Thyroid gland (tissue), 4 donors: ENCODE data around the gene C10orf105. TPM values are rescaled to one million over a fixed set of nuclear protein-coding genes. Genes with fewer than 3 reads are reported as not detected.

Experiments used
- DNase-seq, 2 donors: peaks; one replicate each; pipeline ENCODE4 v3.0.0-alpha.2; 2019
- H3K27ac ChIP-seq, 3 donors: fragments of 200-600 bp; sonication (generic); 1 replicate in 2 of 3; 2 replicates in 1 of 3; pipeline ENCODE4 v1.5.1; 2016 to 2019; ENCODE audit warnings: mild to moderate bottlenecking in 1 of 3, moderate library complexity in 1 of 3
- H3K27me3 ChIP-seq: fragments of 200-600 bp; sonication (generic); one replicate; pipeline ENCODE4 v1.5.1; 2019
- H3K36me3 ChIP-seq, 2 donors: fragments of 200-600 bp; sonication (generic); one replicate each; pipeline ENCODE4 v1.5.1; 2016 to 2019
- H3K4me1 ChIP-seq, 2 donors: fragments of 200-600 bp; sonication (generic); one replicate each; pipeline ENCODE4 v1.5.1; 2017 to 2019
- H3K4me3 ChIP-seq, 3 donors: fragments of 200-600 bp; sonication (generic); replicated peaks in 1 of 3; 1 replicate in 2 of 3; 2 replicates in 1 of 3; pipeline ENCODE4 v1.5.1; 2016; ENCODE audit warnings: mild to moderate bottlenecking in 1 of 3
- H3K9me3 ChIP-seq: fragments of 200-600 bp; sonication (generic); one replicate; pipeline ENCODE4 v1.5.1; 2017
- POLR2A ChIP-seq, 2 donors: fragments of 450-650 bp; IDR thresholded peaks; one replicate each; pipeline ENCODE4 v1.6.1; 2017; ENCODE audit warnings: antibody characterized with exemption in 2 of 2, mild to moderate bottlenecking in 2 of 2, moderate library complexity in 1 of 2
- WGBS, 2 donors: methylation state at CpG; one replicate each; pipeline ENCODE4 v1.1.5; 2017; 5-methylcytosine and 5-hydroxymethylcytosine counted together
- intact Hi-C: fragments of 100-400 bp; cut with DNase I; formaldehyde crosslinking; loops from one replicate; pipeline ENCODE4 v1.15.1; 2023
- total RNA-seq, 4 donors: library from RNA; depleted of rRNA; stranded (reverse); fragments of >200 nt; gene quantifications; one replicate each; pipeline ENCODE4 v1.2.3, GENCODE V29; 2016
- TF ChIP-seq, protein P1 (sequence below), 6 experiments: fragments of 200-600 bp in 3 of 6; fragments of 450-650 bp in 3 of 6; sonication (generic) in 3 of 6; IDR thresholded peaks; one replicate each; pipeline ENCODE4 v1.5.1; 2016 to 2019; ENCODE audit warnings: antibody characterized with exemption in 6 of 6, mild to moderate bottlenecking in 2 of 6, inconsistent platforms in 1 of 6, moderate library complexity in 1 of 6

The C10orf105 gene
- total RNA-seq, 4 donors from 2014 or later = not detected

DNA sequence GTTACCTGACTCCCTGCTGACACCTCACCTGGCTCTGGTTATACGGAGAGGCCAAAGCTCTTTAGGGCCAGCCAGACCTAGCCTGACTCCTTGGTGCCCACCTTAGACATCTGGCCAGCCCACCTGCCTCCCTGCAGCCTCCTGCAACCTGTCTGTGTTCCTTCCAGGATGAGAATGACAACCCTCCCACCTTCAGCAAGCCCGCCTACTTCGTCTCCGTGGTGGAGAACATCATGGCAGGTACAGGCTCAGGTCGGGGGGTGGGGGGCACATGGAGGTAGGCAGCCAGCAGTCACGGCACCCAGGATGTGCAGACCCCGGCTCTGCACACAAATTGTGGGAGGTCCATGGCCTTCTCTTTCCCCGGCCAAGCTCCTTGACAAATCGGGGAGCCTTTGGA, 32.1 kb downstream of the C10orf105 start:
- no peaks in the 10 kb centered on the region for H3K27me3 ChIP-seq
- H3K9me3 ChIP-seq = no peaks in the 10 kb centered on the region
- no peaks in the 10 kb centered on the region for H3K36me3 ChIP-seq
- no peak for DNase-seq
- WGBS, 2 donors = 79 to 83% methylated on average over 8 to 9 of the region's 9 CpGs
- no peak for TF ChIP-seq POLR2A (IDR thresholded peaks at IDR 0.05)
- TF ChIP-seq, protein P1, sequence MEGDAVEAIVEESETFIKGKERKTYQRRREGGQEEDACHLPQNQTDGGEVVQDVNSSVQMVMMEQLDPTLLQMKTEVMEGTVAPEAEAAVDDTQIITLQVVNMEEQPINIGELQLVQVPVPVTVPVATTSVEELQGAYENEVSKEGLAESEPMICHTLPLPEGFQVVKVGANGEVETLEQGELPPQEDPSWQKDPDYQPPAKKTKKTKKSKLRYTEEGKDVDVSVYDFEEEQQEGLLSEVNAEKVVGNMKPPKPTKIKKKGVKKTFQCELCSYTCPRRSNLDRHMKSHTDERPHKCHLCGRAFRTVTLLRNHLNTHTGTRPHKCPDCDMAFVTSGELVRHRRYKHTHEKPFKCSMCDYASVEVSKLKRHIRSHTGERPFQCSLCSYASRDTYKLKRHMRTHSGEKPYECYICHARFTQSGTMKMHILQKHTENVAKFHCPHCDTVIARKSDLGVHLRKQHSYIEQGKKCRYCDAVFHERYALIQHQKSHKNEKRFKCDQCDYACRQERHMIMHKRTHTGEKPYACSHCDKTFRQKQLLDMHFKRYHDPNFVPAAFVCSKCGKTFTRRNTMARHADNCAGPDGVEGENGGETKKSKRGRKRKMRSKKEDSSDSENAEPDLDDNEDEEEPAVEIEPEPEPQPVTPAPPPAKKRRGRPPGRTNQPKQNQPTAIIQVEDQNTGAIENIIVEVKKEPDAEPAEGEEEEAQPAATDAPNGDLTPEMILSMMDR (IDR thresholded peaks at IDR 0.05) = no peak
- H3K4me3 ChIP-seq = no peak overlapping the region
- H3K27ac ChIP-seq = no peak overlapping the region
- intact Hi-C loops = no loop called here
- H3K4me1 ChIP-seq = no peaks in the 10 kb centered on the region

DNA sequence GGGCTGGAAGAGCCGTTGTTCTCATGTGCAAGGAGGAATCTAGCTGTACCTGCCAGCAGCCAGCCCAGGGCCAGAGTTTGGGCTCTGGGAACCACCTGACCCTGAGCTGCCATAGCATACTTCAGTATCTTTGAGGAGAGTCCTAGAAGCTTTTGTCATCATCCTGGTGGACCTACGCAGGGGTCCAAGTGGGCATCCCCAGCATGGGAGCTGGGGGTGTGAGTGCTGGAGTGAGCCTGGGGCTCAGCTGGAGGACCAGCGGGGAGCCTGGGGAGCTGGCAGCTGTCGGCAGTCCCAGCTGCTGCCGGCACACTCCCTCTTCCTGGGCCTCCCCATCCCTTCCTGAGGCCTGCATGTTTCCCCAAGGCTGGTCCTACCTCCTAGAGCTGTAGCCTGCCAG, 32.5 kb downstream of the C10orf105 start:
- TF ChIP-seq, protein P1 (IDR thresholded peaks at IDR 0.05) = no peak
- no peak for TF ChIP-seq POLR2A (IDR thresholded peaks at IDR 0.05)
- DNase-seq = no peak
- WGBS, 2 donors = 86% methylated on average over 4 of the region's 5 CpGs; no CpG with 5 or more reads in 1 of the 2 donors
- Histone ChIP-seq H3K27ac (no peak overlapping the region), H3K36me3 (no peaks in the 10 kb centered on the region), H3K27me3 (no peaks in the 10 kb centered on the region), H3K4me3 (no peak overlapping the region), H3K4me1 (no peaks in the 10 kb centered on the region), H3K9me3 (no peaks in the 10 kb centered on the region)
- intact Hi-C loops = no loop called here

DNA sequence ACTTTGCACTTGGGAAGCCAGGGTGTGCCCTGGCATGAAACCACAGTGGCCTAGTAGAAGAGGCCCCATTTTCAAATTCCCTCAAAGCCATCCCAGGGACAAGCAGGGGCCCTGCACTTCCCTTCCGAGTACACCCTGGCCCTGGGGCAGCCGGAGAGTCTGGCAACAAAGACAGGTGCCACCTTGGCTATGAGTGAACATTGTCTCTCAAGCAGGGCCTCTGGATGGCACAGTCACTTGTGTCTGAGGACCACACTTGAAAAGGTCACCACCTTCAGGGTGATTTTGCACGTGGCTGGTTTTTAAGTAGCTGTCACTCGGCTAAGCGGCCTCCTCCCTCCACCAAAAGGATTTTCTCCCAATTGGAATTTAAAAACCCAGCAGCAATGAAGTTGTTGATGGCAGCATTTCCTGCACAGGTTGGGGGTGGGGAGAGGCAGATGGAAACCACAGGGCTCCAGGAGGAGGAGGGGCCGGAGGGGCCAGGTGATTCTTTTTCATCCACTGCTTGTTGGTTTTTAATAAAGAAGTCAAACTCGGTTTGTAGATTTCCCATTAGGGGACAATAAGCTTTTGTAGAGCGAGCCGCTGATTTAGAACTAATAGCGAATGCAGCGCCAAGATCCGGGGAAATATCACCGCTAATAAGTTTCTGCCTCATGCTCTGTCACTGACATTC, 33.9 kb downstream of the C10orf105 start:
- no peaks in the 10 kb centered on the region for H3K4me1 ChIP-seq
- no peak overlapping the region for H3K27ac ChIP-seq
- no peaks in the 10 kb centered on the region for H3K9me3 ChIP-seq
- no peak overlapping the region for H3K4me3 ChIP-seq
- no peaks in the 10 kb centered on the region for H3K36me3 ChIP-seq
- intact Hi-C loops = no loop called here
- TF ChIP-seq, protein P1 (IDR thresholded peaks at IDR 0.05) = no peak
- no peak for TF ChIP-seq POLR2A (IDR thresholded peaks at IDR 0.05)
- H3K27me3 ChIP-seq = no peaks in the 10 kb centered on the region
- 64 to 76% methylated on average over 12 to 13 of the region's 13 CpGs for WGBS, 2 donors
- peak; percentile 15 to 45 for DNase-seq

DNA sequence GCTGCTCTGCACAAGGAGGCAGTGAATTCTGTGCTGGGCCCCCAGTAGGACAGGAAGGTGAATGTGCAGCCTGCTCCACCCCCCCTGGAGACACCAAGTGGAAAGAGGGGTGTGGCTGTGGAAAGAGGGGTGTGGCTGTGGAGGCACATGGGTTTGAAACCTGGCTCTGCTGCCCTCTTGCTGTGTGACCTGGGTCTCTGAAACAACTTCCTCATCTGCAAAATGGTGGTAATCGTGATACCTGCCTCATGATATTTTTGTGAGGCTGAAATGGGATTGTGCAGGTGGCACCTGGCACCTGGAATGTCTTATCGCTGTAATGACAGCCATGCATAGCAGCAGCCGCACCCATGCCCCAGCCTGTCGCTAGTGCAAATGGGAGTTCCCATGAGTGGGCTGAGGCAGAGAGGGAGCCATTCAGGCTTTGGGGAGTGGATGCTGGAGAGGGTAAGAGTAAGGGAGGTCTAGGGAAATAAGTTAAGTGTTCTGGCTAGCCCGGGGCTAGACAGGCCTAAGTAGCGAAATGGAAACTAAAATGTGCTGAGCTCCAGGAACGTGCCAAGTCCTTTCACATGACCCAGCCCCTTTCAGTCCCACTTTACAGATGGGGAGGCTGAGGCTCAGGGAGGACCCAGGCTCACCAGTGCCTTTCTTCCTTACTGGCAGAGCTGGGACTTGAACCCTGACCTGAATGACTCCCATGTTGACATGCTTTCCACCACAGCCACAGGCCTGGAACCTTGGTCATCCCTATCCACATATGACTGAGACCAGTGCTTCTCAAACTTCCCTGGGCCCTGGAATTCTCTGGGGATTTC, 35.0 kb downstream of the C10orf105 start:
- H3K27ac ChIP-seq = no peak overlapping the region
- intact Hi-C loops = no loop called here
- 87 to 89% methylated on average over 7 of the region's 7 CpGs for WGBS, 2 donors

More for the DNA sequence above, 35.0 kb downstream of the C10orf105 start:
- H3K27me3 ChIP-seq = no peaks in the 10 kb centered on the region
- no peak overlapping the region for H3K4me3 ChIP-seq
- DNase-seq = no peak
- H3K9me3 ChIP-seq = no peaks in the 10 kb centered on the region
- H3K4me1 ChIP-seq = no peaks in the 10 kb centered on the region
- TF ChIP-seq, protein P1 (IDR thresholded peaks at IDR 0.05) = no peak
- TF ChIP-seq POLR2A (IDR thresholded peaks at IDR 0.05) = no peak
- no peaks in the 10 kb centered on the region for H3K36me3 ChIP-seq
